GM18519 (cell line): ENCODE measurements around the gene FAM89B.

Source experiments
- ATAC-seq: cut with Tn5 transposase; IDR thresholded peaks from one replicate; pipeline ENCODE4 v1.9.1; 2021; ENCODE audit warnings: mild to moderate bottlenecking, moderate library complexity; ENCODE audit not compliant: unreplicated experiment, low FRiP score

The FAM89B gene

GRCh38 chr11:65586676-65587075 lies 14.3 kb downstream of the FAM89B start:
- ATAC-seq = no peak

DNA sequence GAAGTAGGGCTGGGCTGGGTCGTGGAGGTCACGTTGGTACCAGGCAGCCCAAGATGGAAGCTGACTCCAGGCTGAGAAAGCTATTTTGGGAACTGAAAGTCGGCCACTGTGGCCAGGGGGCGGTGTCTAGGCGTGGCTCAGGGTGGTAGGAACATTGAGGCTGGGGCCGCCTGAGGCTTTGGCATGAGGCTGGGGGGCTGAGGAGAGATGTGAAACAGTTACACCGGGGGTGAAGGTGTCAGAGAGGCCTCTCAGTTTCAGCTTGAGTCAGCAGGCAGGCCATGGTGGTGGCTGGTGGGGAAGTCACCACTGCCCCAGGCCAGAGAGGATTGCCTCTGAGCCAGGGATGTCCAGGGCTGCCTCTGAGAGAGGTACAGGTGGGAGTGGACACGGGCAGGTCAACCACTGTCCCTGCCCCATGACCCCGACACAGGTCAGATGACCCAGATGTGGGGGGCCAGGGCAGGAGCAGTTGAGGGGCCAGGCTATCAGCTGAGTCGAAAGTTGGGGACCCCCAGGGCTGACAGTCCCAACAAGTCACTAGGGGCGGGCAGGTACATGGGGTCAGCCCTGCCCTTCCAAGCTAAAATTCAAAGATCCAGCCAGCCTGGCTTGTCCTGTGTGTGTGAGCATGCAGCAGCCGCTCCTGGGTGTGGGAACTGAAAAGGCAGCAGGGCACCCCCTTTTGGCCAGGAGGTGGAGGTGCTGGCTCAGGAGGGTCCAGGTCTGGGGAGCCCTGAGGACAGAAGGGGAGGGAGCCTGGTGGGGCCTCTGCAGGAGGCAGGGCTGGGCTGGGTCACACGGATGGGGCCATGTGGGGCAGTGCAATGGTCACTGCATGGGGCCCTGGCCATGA lies 16.1 kb downstream of the FAM89B start:
- ATAC-seq = no peak

- no peak for ATAC-seq
Measured at GRCh38 chr11:65589444-65590239, 17.3 kb downstream of the FAM89B start.

DNA sequence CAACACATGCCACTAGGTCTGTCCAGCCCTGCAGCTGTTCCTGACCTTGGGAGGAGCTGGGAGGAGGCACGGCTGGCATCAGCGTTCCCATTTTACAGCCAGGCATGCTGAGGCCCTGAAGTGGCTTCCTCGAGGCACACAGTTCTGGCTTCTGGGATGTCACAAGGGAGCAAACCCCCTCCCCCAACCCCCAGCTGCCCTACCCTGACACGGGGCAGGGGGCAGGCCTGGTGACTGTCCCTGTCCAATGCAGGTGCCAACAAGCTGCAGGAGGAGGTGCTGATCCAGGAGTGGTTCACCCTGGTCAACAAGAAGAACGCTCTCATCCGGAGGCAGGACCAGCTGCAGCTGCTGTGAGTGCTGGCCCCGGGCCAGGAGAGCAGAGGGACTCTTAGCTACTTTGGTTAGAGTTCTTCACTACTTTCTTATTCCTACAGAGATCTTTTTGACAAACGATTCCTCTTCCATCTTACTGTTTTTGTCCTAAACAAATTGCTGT lies 18.0 kb downstream of the FAM89B start:
- ATAC-seq = no peak

DNA sequence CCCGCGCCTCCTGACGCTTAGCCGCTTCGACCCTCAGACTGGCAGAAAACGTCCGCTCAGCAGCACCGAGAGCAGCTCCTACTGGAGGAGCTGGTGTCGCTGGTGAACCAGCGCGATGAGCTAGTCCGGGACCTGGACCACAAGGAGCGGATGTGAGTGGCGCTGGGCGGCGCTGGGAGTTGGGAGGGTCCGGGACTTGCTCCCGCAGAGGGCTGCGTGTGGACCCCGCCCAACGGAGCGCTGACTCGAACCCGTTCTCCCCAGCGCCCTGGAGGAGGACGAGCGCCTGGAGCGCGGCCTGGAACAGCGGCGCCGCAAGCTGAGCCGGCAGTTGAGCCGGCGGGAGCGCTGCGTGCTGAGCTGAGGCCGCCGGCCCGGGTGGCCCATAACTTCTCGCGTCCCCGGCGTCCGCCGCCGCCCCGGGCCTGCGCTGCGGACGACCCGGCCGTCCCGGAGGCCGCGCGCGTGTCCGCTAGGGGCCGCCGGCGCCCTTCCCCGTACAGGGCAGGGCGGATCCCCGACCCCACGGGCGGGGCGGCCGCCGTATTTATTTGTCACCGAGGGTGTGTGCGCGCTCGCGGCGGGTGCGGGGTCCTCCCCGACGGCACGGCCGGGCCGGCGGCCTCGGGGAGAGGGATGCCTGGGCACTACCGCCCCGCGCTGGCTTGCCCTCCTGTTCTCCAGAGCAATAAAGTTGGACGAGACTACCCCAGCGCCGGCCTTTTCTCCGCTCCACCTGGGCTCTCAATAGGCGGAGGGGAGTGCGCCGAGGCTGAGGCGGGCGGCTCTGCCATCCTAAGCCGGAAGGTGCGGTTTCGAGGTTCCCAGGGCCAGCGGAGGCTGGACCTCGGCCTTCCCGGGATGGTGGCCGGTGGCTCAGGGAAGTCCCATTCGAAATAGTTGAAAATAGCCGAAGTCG lies 19.9 kb downstream of the FAM89B start:
- ATAC-seq = no peak

GRCh38 chr11:65592858-65593517 lies 20.6 kb downstream of the FAM89B start:
- ATAC-seq = no peak

- ATAC-seq = no peak
Measured at GRCh38 chr11:65593518-65594414, 21.4 kb downstream of the FAM89B start.

DNA sequence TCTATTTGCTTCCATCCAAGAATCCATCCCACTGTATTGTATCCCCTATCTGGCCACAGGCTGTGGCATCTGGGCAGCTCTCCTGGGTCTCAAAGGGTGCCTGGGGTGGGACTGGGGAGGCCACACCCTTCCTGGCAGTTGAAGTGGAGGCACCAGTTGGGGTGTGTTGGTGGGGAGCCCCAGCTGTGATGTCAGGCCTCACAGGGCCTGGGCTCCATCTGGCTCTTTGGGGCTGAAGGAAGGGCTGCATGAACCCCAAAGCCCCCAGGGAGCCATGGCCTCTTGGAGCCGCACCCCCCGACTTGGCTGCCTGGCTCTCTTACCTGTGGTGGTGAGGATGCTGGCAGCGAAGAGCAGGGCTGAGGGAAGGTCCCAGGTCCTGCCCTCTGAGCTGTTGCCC lies 22.8 kb downstream of the FAM89B start:
- ATAC-seq = no peak

DNA sequence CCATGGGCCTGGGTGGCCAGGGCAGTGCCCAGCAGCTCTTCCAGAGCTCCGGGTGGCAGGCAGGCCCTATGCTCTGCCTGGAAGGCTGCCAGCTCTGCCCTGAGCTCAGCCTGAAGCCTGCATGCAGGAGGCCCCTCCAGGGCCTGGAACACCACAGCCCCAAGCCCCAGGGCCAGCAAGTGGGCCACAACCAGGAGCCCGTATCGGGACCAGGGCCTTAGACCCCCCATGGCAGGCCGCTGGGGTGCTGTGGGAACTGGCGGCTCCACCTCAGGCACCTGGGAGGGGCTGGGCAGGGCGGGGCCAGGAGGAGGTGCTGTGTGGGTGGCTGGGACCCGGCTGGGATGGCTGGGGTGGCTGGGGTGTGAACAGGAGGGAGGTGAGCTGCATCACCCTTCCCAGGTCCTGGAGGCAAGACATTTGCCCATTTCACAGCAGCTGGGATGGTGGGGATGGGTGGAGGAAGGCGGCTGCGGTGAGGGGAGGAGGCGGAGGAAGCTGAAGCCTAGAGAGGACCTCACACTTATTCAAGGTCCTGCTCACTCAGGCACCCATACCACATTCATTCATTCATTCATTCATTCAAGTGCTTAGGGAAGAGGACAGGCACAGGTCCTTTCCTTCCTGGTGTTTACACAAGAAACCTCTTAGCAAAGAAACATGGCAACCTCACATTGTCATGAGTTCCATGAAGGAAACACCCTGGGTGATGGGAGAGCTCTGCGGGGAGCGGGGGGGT lies 23.4 kb downstream of the FAM89B start, which contains the start of gene KCNK7:
KCNK7 (minus strand) TSS at position 258 of the 739 bp plus-strand sequence; CDS start at position 230, 28 bp downstream.
- ATAC-seq = no peak

- no peak for ATAC-seq
Measured at GRCh38 chr11:65596520-65596919, 24.2 kb downstream of the FAM89B start.

- no peak for ATAC-seq
Measured at GRCh38 chr11:65598258-65598699, 25.9 kb downstream of the FAM89B start.

GRCh38 chr11:65599216-65599954 lies 27.0 kb downstream of the FAM89B start:
- no peak for ATAC-seq

GRCh38 chr11:65599955-65600246 lies 27.6 kb downstream of the FAM89B start:
- ATAC-seq = no peak

DNA sequence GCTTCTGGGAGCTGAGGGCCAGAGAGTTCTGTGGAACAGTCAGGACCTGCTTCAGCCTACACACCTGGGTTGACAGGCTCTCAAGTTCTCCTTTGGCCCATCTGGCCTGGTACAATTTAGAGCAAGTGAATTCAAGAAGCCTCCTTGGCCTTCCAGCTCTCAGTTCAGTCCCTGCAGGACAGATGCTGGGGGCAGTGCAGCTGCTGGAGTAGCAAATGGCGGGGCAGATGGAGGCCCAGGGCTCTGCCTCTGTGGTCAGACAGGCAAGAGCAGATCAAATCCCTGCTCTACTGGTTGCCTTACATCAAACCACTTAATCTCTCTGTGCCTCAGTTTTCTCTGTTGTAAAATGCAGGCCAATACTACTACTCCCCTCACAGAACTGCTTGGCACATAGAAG lies 31.9 kb downstream of the FAM89B start:
- no peak for ATAC-seq

GRCh38 chr11:65606876-65607613 lies 34.7 kb downstream of the FAM89B start:
- no peak for ATAC-seq

DNA sequence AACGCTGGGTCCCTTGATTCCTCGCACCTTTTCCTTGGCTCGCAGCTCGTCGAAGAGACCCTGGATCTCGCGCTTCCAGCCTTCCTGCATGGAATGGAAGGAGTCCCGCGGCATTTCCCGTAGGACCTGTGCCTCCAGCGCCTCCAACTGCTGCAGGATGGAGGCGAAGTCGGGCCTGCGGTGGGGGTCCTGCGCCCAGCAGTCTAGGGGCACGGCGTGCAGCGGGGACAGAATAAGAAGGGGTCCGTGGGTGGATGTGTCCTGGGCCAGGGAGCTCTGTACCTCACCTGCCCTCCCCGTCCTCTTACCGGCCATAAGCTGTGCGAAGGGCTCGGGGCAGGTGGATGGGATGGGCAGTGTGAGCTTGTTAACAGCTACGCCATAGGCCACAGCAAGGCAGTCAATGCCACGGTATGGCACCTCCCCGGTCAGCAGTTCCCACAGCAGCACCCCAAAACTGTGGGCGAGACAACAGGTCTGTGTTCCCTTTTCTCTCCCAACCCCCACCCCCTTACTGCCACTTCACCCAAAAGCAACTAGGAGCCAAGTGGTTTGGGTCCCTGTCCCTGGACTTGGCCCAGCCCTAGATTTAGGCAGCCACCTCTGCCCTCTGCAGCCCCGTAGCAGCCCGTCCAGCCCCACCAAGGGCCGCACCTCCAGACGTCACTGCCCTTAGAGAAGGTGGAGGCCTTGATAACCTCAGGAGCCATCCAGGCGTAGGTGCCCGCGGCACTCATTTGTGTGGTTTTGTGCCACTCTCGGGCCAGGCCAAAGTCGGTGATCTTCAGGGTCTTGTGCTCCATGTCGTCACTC lies 35.5 kb downstream of the FAM89B start:
- no peak for ATAC-seq
